ENCODE data around the gene APBA1. TPM values are rescaled to one million over a fixed set of nuclear protein-coding genes. Genes with fewer than 3 reads are reported as not detected.

APBA1 gene
- total RNA-seq, 1 donor from 2014 or later = 8.7 TPM

GRCh38 chr9:69462394-69462793 is 209.8 kb downstream of the APBA1 start:
- H3K9me3 ChIP-seq = no peaks in the 10 kb centered on the region
- H3K27me3 ChIP-seq = no peaks in the 10 kb centered on the region
- DNase-seq (ENCODE audit: low spot score in 2 of 2) = no peak
- no peak overlapping the region for H3K27ac ChIP-seq
- peaks cover 0 to 8% of the 10 kb centered on the region in 2 donors for H3K36me3 ChIP-seq
- H3K4me3 ChIP-seq = no peak overlapping the region
- no peaks in the 10 kb centered on the region for H3K4me1 ChIP-seq
- TF ChIP-seq, protein P1, sequence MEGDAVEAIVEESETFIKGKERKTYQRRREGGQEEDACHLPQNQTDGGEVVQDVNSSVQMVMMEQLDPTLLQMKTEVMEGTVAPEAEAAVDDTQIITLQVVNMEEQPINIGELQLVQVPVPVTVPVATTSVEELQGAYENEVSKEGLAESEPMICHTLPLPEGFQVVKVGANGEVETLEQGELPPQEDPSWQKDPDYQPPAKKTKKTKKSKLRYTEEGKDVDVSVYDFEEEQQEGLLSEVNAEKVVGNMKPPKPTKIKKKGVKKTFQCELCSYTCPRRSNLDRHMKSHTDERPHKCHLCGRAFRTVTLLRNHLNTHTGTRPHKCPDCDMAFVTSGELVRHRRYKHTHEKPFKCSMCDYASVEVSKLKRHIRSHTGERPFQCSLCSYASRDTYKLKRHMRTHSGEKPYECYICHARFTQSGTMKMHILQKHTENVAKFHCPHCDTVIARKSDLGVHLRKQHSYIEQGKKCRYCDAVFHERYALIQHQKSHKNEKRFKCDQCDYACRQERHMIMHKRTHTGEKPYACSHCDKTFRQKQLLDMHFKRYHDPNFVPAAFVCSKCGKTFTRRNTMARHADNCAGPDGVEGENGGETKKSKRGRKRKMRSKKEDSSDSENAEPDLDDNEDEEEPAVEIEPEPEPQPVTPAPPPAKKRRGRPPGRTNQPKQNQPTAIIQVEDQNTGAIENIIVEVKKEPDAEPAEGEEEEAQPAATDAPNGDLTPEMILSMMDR (IDR thresholded peaks at IDR 0.05) = no peak
- intact Hi-C loops (cut with DNase I) = loop anchor here (10.0 kb wide), 1 partner anchor 92 kb away; no protein-coding TSS in a partner anchor

DNA sequence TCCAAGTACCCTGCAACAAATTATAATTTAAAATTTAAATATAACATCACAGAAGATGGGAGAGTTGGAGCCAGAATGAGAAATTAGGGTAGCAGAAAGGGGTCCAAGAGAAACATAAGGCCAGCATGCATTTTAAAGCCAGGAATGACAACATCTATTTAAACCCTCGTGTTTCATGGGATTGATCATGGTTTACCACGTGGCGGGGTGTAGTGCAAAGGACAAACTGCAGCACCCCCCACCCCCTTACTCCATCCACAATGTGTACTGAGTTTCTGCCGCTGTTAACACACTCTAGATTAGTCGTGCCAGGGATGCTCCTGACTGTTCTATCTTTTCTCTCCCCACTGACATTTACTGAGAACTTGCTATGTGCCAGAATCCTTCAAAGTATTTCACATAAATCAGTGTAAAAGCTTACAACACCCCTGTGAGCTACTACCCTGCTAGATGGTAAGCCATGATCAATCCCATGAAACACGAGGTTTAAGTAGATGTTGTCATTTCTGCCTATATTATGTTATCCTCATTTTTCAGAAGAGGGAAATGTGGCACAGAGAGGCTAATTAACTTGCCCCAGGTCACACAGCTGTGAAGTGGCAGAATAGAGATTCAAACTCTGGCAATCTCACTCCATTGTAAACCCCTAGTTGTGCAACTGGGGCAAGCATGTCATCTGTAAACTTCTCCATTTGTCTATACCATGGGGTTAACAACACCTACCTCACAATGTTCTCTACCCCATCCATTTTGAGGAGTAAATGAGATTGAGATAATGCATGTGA is 210.9 kb downstream of the APBA1 start:
- Histone ChIP-seq H3K9me3 (no peaks in the 10 kb centered on the region), H3K36me3 (no peaks in the 10 kb centered on the region), H3K27ac (no peak overlapping the region), H3K4me3 (no peak overlapping the region), H3K4me1 (no peaks in the 10 kb centered on the region), H3K27me3 (no peaks in the 10 kb centered on the region)
- intact Hi-C loops (cut with DNase I) = loop anchor here (10.0 kb wide), 1 partner anchor 94 kb away; no protein-coding TSS in a partner anchor
- DNase-seq (ENCODE audit: low spot score in 2 of 2) = no peak
- TF ChIP-seq, protein P1 (IDR thresholded peaks at IDR 0.05) = no peak

- intact Hi-C loops (cut with DNase I) = loop anchor here (10.0 kb wide), 1 partner anchor 95 kb away; no protein-coding TSS in a partner anchor
- H3K27ac ChIP-seq = no peak overlapping the region
- H3K36me3 ChIP-seq = peaks cover under 1 to 5% of the 10 kb centered on the region in 2 donors
- H3K27me3 ChIP-seq = no peaks in the 10 kb centered on the region
- no peaks in the 10 kb centered on the region for H3K9me3 ChIP-seq
- TF ChIP-seq, protein P1 (IDR thresholded peaks at IDR 0.05) = no peak
- H3K4me3 ChIP-seq = no peak overlapping the region
- H3K4me1 ChIP-seq = no peaks in the 10 kb centered on the region
- DNase-seq (ENCODE audit: low spot score in 2 of 2) = no peak
These were observed 212.2 kb downstream of the APBA1 start for GRCh38 chr9:69460012-69460411.

DNA sequence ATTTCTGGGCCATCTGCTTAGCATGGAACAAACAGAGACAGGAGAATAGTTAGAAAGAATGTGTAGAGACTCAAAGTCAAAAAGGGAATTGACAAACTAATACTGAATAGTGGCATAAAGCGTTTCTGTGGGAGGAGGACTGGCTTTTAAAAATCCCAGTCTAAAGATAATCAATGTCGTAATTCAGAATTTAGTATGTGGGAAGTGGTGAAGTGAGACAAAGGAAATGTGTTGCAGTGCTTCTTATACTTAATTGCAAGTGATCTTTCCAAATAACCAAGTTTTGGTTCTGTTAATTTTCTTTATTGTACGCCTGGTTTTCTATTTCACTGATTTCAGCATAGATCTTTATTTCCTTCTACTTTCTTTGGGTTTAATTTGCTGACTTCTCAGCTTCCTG is 214.0 kb downstream of the APBA1 start:
- TF ChIP-seq, protein P1 (IDR thresholded peaks at IDR 0.05) = no peak
- intact Hi-C loops (cut with DNase I) = no loop called here
- H3K27ac ChIP-seq = no peak overlapping the region
- DNase-seq (ENCODE audit: low spot score in 2 of 2) = no peak
- H3K9me3 ChIP-seq = no peaks in the 10 kb centered on the region
- no peak overlapping the region for H3K4me3 ChIP-seq
- H3K27me3 ChIP-seq = no peaks in the 10 kb centered on the region
- H3K4me1 ChIP-seq = no peaks in the 10 kb centered on the region
- H3K36me3 ChIP-seq = peaks cover 3 to 14% of the 10 kb centered on the region in 2 donors

GRCh38 chr9:69456201-69456600 is 216.0 kb downstream of the APBA1 start:
- Histone ChIP-seq H3K9me3 (no peaks in the 10 kb centered on the region), H3K27ac (no peak overlapping the region), H3K36me3 (peaks cover 11 to 27% of the 10 kb centered on the region in 2 donors), H3K4me3 (no peak overlapping the region), H3K27me3 (no peaks in the 10 kb centered on the region), H3K4me1 (no peaks in the 10 kb centered on the region)
- TF ChIP-seq, protein P1 (IDR thresholded peaks at IDR 0.05) = no peak
- intact Hi-C loops (cut with DNase I) = no loop called here
- no peak for DNase-seq (ENCODE audit: low spot score in 2 of 2)

Measured in ascending aorta (tissue), 2 donors.